GM23338 (cell line): ENCODE results near the gene CCDC124. TPM values are rescaled to one million over a fixed set of nuclear protein-coding genes. Genes with fewer than 3 reads are reported as not detected.

ENCODE experiments used
- ATAC-seq: fragments of 200-7000 bp; cut with Tn5 transposase; 3 replicates; pipeline ENCODE4 v1.9.1; 2020
- DNase-seq: peaks from one replicate; pipeline ENCODE4 v3.0.0-alpha.2; 2015; ENCODE audit warnings: low spot score
- H2AFZ ChIP-seq: fragments of 200-600 bp; sonication (generic); 2 replicates; pipeline ENCODE4 v1.8.0; 2016; ENCODE audit warnings: antibody characterized with exemption, mild to moderate bottlenecking, moderate library complexity
- H3F3A ChIP-seq: fragments of 200-600 bp; sonication (generic); replicated peaks from 2 replicates; pipeline ENCODE4 v1.8.0; 2017; ENCODE audit warnings: antibody characterized with exemption, mixed run types, low read depth
- H3K27ac ChIP-seq: fragments of 200-600 bp; sonication (generic); 2 replicates; pipeline ENCODE4 v1.6.1; 2016; ENCODE audit warnings: low read depth
- H3K27me3 ChIP-seq: fragments of 200-600 bp; sonication (generic); 2 replicates; pipeline ENCODE4 v1.8.0; 2016; ENCODE audit warnings: mild to moderate bottlenecking, mixed run types, moderate library complexity; ENCODE audit not compliant: insufficient read depth
- H3K36me3 ChIP-seq: fragments of 200-600 bp; sonication (generic); 2 replicates; pipeline ENCODE4 v1.8.0; 2016; ENCODE audit warnings: mild to moderate bottlenecking; ENCODE audit not compliant: insufficient read depth
- H3K4me1 ChIP-seq: fragments of 200-600 bp; sonication (generic); 2 replicates; pipeline ENCODE4 v1.8.0; 2016; ENCODE audit warnings: mild to moderate bottlenecking, moderate library complexity; ENCODE audit not compliant: insufficient read depth
- H3K4me2 ChIP-seq: fragments of 200-600 bp; sonication (generic); 2 replicates; pipeline ENCODE4 v1.7.1; 2017; ENCODE audit warnings: mixed run types
- H3K4me3 ChIP-seq: fragments of 200-600 bp; sonication (generic); 2 replicates; pipeline ENCODE4 v1.6.1; 2016; ENCODE audit warnings: mixed run types
- H3K79me2 ChIP-seq: fragments of 200-600 bp; sonication (generic); replicated peaks from 2 replicates; pipeline ENCODE4 v1.8.0; 2017; ENCODE audit warnings: mild to moderate bottlenecking; ENCODE audit not compliant: insufficient read depth
- H3K9me2 ChIP-seq: fragments of 200-600 bp; sonication (generic); 2 replicates; pipeline ENCODE4 v1.8.0; 2017; ENCODE audit not compliant: insufficient read depth
- H4K20me1 ChIP-seq: fragments of 200-600 bp; sonication (generic); replicated peaks from 2 replicates; pipeline ENCODE4 v1.8.0; 2017; ENCODE audit warnings: mild to moderate bottlenecking; ENCODE audit not compliant: insufficient read depth
- H3K27ac Mint-ChIP-seq: 2 replicates; pipeline ENCODE4 v1.8.0; 2020; ENCODE audit warnings: inconsistent platforms, mild to moderate bottlenecking, moderate library complexity, mixed read lengths
- H3K27me3 Mint-ChIP-seq: 3 replicates; pipeline ENCODE4 v1.8.0; 2022; ENCODE audit warnings: low read depth, mild to moderate bottlenecking, moderate library complexity, mixed read lengths, inconsistent platforms; ENCODE audit not compliant: insufficient read depth, poor library complexity
- H3K36me3 Mint-ChIP-seq: 3 replicates; pipeline ENCODE4 v1.8.0; 2021; ENCODE audit warnings: low read depth, mild to moderate bottlenecking, inconsistent platforms, moderate library complexity, mixed read lengths
- H3K4me1 Mint-ChIP-seq: 3 replicates; pipeline ENCODE4 v1.8.0; 2020; ENCODE audit warnings: mild to moderate bottlenecking, inconsistent platforms, mixed read lengths
- H3K4me3 Mint-ChIP-seq: 3 replicates; pipeline ENCODE4 v1.8.0; 2021; ENCODE audit warnings: moderate library complexity, mild to moderate bottlenecking, inconsistent platforms, mixed read lengths
- H3K9me3 Mint-ChIP-seq: 3 replicates; pipeline ENCODE4 v1.8.0; 2020; ENCODE audit warnings: moderate library complexity, mild to moderate bottlenecking, inconsistent platforms, mixed read lengths
- CTCF ChIP-seq, 2 experiments: fragments of 200-600 bp in 1 of 2; sonication (generic) in 1 of 2; conservative IDR thresholded peaks; 2 replicates each; pipeline versions ENCODE4 v1.5.1 to v1.6.1; 2016 to 2017; ENCODE audit warnings: antibody characterized with exemption in 2 of 2, low read depth in 2 of 2, mild to moderate bottlenecking in 2 of 2, moderate library complexity in 1 of 2
- ETS1 ChIP-seq: IDR thresholded peaks from 2 replicates; pipeline ENCODE4 v1.6.1; 2016; ENCODE audit warnings: antibody characterized with exemption
- EZH2 ChIP-seq: fragments of 200-600 bp; sonication (generic); IDR thresholded peaks from one replicate; pipeline ENCODE4 v1.8.0; 2017; ENCODE audit warnings: antibody characterized with exemption, mild to moderate bottlenecking, low read depth; ENCODE audit not compliant: unreplicated experiment
- EZH2phosphoT487 ChIP-seq: fragments of 200-600 bp; sonication (generic); IDR thresholded peaks from one replicate; pipeline ENCODE4 v1.8.1; 2018; ENCODE audit warnings: antibody characterized with exemption; ENCODE audit not compliant: unreplicated experiment
- JUNB ChIP-seq: IDR thresholded peaks from one replicate; pipeline ENCODE4 v1.6.1; 2016; ENCODE audit warnings: antibody characterized with exemption; ENCODE audit not compliant: unreplicated experiment
- NANOG ChIP-seq: IDR thresholded peaks from 2 replicates; pipeline ENCODE4 v1.6.1; 2016; ENCODE audit warnings: antibody characterized with exemption, borderline replicate concordance
- POLR2AphosphoS5 ChIP-seq: IDR thresholded peaks from 2 replicates; pipeline ENCODE4 v1.6.1; 2016; ENCODE audit warnings: antibody characterized with exemption, low read depth
- STAT1 ChIP-seq: IDR thresholded peaks from one replicate; pipeline ENCODE4 v1.6.1; 2016; ENCODE audit warnings: antibody characterized with exemption; ENCODE audit not compliant: unreplicated experiment
- ZNF114 ChIP-seq: fragments of 250-450 bp; sonication (Bioruptor Pico); IDR thresholded peaks from 2 replicates; pipeline ENCODE4 v1.5.0; 2020; ENCODE audit warnings: mild to moderate bottlenecking, moderate library complexity
- ZNF331 ChIP-seq: fragments of 250-450 bp; sonication (Bioruptor Pico); IDR thresholded peaks from 2 replicates; pipeline ENCODE4 v1.5.0; 2020; ENCODE audit warnings: low read depth, mild to moderate bottlenecking, moderate library complexity
- ZNF462 ChIP-seq: fragments of 250-450 bp; sonication (Bioruptor Pico); IDR thresholded peaks from 2 replicates; pipeline ENCODE4 v1.5.0; 2020; ENCODE audit warnings: mild to moderate bottlenecking, moderate library complexity
- polyA plus RNA-seq: library from polyadenylated mRNA; unstranded; fragments of >200 nt; fragmentation: Nextera tagmentation; extraction: Ambion mirVana; gene quantifications from 2 replicates; pipeline ENCODE4 v1.2.1, GENCODE V29; 2016
- total RNA-seq: library from RNA; depleted of rRNA; stranded (reverse); fragments of >200 nt; shearing (Covaris generic); gene quantifications from 2 replicates; pipeline ENCODE4 v1.2.3, GENCODE V29; 2014

The CCDC124 gene
- total and polyA plus RNA-seq, 2 experiments from 2014 or later, result 56.0 to 182 TPM

- TF ChIP-seq NANOG, result no peak
These were observed at the start of gene CCDC124 (continued) for GRCh38 chr19:17932485-17933338.

- Histone ChIP-seq H3K36me3 (no peaks in the 10 kb centered on the region), H4K20me1 (no peaks in the 10 kb centered on the region), H3F3A (no peaks in the 10 kb centered on the region), H3K9me2 (no peaks in the 10 kb centered on the region), H2AFZ (no peak overlapping the region), H3K27me3 (no peaks in the 10 kb centered on the region), H3K4me3 (no peak overlapping the region), H3K79me2 (no peaks in the 10 kb centered on the region), H3K4me2 (no peak overlapping the region), H3K4me1 (no peaks in the 10 kb centered on the region), H3K27ac (no peak overlapping the region)
- Mint-ChIP-seq H3K9me3 (no peaks in the 10 kb centered on the region), H3K27me3 (peaks cover 3% of the 10 kb centered on the region), H3K36me3 (no peaks in the 10 kb centered on the region), H3K4me3 (no peak overlapping the region), H3K4me1 (no peaks in the 10 kb centered on the region), H3K27ac (no peak overlapping the region)
- DNase-seq (peak; percentile 57), ATAC-seq (no peak; the same call in 1 of the 3 replicates)
- TF ChIP-seq NANOG (no peak), CTCF (conservative IDR thresholded peaks at IDR 0.05; ENCODE audit: low read depth in 2 of 2) (no peak), ZNF114 (no peak), STAT1 (no peak), EZH2 (no peak), EZH2phosphoT487 (no peak), ZNF462 (no peak), JUNB (no peak), ZNF331 (CRISPR knock-in tag) (no peak), ETS1 (no peak), POLR2AphosphoS5 (no peak)
These were observed 49.0 kb upstream of the CCDC124 start for GRCh38 chr19:17883627-17884410.
